GM19351 (cell line): Measurements from ENCODE around the gene SERPINI1.

Experiments used
- ATAC-seq: cut with Tn5 transposase; IDR thresholded peaks from one replicate; pipeline ENCODE4 v1.9.1; 2021; ENCODE audit warnings: mild to moderate bottlenecking, moderate library complexity; ENCODE audit not compliant: unreplicated experiment

SERPINI1 gene

GRCh38 chr3:167843886-167844285, 108.4 kb downstream of the SERPINI1 start:
- peak; percentile 52 for ATAC-seq

GRCh38 chr3:167844528-167844927, 109.0 kb downstream of the SERPINI1 start:
- no peak for ATAC-seq

DNA sequence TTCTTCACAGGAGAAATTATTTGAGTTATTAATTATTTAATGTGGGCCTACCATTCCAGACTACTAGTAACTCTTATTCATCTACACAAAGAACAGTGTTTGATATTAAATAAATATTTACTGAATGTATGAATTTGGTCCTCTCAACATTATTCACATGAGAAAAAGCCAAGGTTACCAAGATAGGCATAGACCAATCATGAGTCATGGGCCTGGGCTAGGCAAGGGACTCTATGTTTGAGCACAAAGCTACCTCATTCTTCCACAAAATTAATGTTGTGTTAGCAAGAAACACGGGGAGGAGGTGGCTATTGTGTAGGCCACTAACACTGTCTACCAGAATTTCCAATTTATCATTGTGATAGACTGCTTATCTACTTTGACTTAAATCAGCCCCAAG, 115.7 kb downstream of the SERPINI1 start:
- ATAC-seq, result no peak

GRCh38 chr3:167851749-167852148, 116.2 kb downstream of the SERPINI1 start:
- no peak for ATAC-seq

- ATAC-seq, result no peak
Observed at GRCh38 chr3:167852216-167852615, 116.7 kb downstream of the SERPINI1 start.

DNA sequence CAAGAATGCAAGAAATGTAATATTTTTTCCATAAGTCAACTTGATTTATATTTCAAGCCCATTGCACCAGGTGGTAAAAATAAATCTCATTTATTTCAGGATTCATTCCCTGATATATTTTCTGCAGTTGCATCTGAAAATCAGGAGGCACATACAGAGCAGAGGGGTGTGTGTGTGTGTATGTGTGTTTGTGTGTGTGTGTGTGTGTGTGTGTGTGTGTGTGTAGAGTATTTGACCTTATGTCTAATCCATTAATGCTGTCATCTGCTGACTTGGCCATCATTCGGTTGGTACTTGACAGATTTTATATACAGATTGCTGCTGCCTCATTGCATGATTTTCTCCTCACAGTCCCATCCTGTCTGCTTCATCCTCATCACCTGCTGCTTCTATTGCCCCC, 118.5 kb downstream of the SERPINI1 start:
- ATAC-seq, result no peak

DNA sequence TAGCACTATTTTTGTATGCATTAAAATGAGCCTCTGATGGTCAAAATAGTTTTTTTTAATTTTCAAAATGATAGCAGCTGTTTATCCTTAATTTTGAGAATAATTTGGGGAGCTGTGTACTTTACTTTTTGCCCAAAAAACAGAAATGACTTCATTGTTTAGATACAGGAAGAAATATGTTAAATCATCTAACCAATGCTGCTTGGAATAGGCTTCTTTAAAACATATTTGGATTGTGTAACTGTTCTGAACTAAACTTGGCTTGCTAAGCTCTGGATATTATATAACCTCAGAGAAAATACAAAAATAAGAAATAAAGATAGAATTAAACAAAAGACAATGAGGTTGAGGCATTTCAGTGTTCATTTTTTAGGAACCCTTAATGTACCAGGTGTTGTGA, 119.3 kb downstream of the SERPINI1 start:
- ATAC-seq, result no peak

DNA sequence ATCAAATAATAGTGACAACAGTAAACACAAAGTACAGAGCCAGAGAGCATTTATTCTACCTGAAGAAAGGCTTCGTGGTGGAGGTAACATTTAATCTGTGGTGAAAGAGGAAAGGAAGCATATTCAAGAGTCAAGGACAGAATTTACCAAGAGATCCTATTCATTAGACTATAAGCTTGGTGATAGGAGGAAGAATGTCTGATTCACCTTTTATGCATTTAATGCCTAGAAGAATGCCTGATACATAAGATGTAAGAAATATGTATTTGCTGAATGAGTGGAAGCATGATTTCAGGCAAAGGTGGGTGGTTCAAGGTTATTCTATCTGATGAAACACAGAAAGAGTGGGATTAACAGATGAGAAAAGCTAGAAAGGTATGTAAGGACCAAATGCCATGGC, 119.8 kb downstream of the SERPINI1 start:
- no peak for ATAC-seq

DNA sequence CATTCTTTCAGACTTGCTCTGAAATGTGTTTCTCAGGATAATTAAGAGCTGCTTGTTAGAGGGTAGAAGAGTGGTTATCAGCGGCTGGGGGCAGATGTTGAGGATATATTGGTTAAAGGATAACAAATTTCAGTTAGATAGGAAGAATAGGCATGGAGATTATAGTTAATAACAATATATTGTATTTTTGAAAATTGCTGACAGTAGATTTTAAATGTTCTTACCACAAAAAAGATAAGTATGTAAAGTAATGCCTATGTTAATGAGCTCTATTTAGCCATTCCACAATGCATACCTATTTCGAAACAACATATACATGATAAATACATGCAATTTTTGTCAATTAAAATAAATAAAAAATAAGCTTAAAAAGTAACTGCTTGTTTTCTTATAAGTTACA, 123.3 kb downstream of the SERPINI1 start:
- no peak for ATAC-seq

DNA sequence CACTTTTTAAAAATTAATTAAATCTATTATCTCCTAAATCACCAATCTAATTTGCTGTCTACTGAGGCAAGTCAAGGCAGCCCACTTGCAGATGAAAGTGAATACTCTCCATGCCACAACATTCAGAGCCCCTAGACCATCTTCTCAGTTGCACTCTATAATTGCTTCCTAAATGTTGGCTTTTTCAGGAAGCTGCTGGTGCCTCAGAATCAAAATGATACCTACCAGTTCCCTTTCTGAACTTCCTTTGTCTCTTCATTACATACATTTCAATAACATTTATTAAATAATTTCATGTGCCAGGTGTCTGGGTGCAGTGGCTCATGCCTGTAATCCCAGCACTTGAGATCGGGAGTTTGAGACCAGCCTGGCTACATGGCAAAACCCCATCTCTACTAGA, 124.1 kb downstream of the SERPINI1 start:
- no peak for ATAC-seq

- no peak for ATAC-seq
Observed at GRCh38 chr3:167861649-167862048, 126.1 kb downstream of the SERPINI1 start.

DNA sequence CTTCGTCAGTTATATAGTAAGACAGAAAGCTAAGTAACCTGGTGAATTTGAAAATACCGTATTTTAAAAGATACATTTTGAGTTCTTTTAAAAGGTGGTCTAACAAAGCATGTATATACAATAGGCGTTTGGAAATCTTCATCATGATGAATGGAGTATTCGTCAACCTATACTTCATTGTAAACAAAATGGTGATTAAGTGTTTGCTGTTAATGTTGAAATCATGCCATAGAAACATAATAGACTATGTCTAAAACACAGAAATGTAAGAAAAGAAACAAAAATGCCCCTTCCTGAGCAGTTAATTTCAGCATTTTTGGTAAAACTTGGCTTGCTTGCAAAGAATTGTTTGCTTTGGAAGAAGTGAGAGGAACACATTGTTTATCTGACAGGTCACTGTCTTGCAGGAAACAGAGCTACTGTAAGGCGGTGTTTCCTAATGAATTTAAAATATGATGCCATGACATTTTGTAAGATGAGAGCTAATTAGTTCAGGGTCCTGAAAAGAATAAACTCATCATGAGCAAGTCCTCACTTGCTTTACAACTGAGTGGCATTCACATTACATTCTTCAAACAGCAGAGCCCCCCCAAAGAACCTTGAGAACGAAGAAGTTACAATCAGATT, 126.7 kb downstream of the SERPINI1 start:
- no peak for ATAC-seq

DNA sequence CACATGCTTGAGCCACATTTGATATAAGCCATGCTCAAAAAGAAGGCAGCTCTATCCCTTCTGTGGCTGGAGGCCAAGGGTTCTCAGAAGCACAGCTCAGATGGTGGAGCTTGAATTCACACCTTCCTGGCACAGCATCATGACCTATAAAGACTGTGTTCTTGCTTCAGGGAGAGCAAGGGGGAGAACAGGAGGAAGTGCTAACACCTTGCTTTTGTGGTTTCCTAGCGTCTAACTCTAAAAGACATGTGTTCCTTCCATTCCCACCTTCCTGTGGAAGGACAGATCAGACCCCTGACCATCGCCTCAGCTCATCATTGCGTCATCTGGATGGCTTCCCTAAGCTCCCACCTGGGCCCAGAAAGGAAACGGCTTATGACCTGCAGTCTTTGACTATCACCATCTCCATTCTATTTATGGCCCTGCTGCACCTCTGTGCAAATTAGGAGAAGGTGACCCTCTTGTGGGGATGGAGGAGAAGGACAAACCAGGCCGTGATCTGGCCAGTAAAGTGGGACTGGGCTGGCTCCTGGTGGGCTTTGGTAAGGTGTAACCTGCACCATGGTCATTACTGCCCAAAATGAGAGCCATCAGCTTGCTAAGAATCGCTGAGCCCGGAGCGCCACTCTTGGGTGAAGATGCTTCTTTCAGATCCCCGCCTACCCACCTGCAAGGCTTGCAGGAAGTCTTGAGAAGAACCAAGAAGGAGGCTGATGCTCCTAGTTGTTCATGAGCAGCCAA, 128.5 kb downstream of the SERPINI1 start:
- ATAC-seq, result no peak

DNA sequence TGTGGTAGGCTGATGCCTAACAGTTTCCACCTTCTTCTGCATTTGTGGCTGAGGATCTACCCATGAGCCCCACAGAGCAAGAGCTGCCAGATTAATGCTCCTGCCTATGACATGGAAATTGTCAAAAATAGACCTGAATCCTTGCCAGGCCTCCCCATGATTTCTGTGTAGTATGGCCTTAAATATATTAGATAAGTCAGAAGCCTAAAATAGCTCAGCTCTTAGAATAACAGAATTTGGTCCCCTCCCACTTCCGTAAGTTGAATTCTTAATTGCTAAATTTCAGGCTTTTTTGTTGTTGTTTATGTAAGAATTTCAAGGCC, 129.0 kb downstream of the SERPINI1 start:
- no peak for ATAC-seq

DNA sequence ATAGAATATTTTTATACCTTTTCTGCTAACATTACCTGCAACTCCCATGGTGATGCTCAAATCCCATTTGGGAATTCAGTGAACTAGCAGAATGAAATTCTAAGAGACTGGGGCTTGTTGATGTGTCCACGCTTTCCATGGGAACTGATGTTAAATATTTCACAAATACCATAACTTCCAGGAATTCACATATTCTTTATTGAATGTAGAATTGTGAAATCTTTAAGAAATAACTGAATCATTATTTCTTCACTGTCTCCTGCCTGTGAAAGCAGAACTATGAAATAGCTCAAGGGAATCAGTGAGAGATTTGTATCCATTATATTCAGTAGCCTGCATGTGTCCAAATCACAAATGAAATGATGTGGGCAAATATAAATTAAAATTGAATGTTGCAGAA, 130.8 kb downstream of the SERPINI1 start:
- ATAC-seq, result no peak

DNA sequence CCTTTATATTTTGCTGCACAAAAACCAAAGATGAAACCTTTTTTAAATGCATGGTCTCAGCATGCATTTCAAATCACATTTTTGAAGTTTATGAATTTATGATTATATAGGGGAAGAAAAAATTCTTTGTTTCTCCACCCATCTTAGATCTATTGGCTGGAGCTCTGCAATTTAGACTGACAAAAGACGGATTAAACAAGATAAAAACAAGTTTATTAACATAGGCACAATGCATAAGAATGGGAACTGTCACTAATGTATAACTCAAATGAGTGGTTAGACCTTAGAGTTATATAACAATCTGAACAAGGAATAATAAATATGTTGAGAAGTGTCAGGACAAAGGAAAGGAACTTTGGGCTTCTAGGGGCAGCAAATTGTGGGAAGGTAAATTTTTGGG, 132.5 kb downstream of the SERPINI1 start:
- no peak for ATAC-seq

DNA sequence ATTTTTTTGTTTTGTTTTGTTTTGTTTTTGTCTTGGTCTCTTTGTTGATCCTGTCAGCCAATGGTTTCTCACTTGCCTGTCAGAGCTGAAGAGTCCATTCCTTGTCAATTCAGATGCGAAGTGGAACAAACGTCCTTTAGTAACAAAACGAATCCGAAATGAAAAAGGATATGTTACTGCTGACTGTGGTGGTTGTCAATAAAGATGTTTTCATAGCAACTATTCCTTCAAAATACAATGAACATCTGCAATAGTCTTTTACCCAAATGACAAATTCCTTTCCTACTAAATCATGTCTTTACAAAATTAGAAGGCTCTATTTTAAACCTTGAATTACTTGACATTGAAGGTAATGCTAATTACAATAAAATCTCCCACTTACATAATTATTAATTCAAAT, 134.7 kb downstream of the SERPINI1 start:
- no peak for ATAC-seq

GRCh38 chr3:167870759-167871158, 135.2 kb downstream of the SERPINI1 start:
- ATAC-seq, result no peak

- ATAC-seq, result no peak
Observed at GRCh38 chr3:167872032-167872431, 136.5 kb downstream of the SERPINI1 start.

DNA sequence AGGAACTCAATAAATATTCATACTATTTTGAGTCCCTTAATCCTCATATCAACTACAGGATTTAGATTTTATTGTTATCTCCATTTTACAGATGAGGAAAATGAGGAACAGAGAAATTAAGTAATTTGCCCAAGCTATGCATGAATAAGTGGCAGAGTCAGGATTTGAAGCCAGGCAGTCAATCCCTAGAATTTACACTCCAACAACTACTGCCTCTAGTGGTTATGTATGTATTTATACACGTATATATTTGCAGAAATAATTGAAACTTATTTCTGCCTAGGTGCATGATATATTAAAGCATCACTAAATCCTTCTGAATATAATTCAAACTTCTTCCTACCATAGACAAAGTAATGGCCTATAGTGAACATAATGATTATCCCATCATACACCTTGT, 137.4 kb downstream of the SERPINI1 start:
- ATAC-seq, result no peak

DNA sequence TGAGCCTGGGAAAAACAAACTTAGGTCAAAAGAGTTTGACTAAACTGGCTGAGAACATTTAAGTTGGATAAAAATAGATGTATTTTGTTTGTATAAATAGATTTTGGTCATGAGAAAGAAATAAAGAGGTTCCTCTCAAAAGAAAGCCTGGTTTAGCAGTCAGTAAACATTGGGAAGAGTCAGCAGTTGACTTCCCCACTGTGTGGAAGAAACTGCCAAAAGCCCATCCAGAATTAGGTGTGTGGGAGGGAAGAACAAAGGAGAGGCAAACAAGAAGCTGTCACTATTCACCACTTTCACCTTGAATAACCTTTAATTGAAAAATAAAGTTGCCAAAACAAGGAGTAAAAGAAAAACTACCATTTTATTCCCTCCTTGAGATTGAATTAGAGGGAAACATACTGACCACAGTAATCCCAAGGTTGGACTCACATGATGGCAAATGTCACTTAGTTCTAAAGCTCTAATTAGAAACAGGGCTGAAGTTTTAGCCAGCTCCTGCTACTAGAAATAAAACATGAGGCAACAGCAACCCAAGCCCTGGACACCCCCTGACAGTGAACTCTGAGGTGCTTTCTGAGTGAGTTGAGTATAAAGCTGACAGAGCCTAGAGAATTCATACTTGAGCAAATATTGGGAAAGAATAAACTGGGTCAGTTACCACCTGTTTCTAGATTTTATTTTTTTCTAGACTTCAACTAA, 139.3 kb downstream of the SERPINI1 start:
- ATAC-seq, result no peak
